ENCODE data around the gene CLEC16A.

Gene CLEC16A

DNA sequence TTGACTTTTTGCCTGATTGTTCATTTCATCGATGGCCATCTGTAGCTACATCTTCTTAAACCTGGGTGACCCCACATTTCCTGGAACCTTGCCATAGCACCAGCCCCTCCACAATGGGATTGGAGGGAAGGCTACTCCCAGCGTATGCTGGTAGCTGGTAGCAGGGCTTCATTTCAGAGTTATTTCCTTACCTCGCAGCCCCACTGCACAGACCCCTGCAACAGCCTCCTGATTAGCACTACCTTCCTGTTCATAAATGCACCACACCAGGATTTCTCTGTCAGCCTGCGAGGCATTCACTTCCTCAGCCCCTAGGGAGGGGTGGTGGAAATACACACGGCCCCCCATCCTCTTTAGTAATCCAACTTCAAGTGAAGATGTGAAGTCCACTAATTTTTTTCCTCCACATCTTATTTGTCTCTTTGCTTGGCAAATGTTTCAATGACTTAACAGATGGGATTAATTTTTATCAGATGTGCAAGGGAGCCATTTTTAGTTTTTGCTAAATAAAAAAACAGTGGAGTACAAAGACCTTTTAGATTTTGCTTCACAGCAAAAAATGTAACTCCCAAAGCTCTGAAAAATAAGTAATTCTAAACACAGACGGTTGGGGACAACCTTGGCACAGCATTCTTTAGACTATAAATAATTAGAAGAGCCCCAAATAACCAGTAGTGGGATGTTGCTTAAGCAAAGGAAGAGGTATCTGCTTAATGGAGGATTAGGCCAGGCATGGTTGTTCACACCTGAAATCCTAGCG, 76.6 kb downstream of the CLEC16A start:
- DNase-seq: no peak

DNA sequence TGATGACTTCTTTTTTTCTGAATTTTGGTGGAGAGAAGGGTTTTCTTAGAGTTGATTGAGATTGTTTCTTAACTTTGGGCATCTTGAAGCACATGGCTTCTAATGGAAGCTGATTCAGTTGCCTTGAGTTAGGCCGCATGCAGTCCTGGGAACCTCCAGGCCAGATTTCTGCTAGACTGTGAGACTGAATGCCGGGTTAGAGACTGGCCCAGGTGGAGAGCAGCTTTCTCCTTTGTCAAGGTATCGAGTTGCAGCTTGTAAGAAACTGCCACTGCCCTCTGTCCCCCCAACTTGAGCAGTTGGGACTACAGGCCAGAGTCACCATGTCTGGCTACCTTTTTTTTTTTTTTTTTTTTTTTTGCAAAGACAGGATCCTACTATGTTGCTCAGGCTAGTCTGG, 77.6 kb downstream of the CLEC16A start:
- no peak for DNase-seq

DNA sequence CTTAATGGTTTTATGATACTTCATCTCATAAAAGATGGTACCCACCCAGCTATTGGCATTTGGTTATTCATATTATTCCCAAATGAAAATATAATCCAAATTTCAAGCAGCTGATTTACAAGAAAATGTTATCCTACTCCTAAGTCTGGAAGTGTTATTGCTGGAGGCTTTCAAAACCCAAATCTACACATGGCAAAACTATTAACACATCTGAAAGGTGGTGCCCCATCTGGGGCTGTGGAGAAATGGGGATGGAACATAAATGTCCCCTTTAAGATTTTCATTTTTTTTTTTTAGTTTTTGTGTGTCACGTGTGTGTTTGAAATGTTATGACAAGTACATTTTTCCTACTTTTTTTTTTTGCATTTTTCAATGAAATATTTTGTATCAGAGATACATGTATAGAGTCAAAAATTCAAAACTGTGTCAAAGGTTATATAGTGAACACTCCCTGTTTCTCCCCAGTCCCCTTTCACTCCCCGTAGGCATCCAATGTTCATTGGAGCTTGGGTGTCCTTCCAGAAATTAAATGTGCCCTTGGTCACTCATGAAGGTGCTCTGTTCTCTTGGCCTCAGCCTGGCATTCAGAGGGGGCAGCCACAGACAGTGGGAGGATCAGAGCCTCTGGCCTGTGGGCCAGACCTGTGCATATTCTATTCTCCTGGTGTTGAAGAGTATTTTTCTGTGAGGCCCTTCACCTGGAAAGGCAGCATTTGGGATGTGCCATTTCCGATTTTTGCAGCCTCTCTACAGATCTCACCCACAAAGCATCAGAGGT, 79.1 kb downstream of the CLEC16A start:
- DNase-seq: no peak

DNA sequence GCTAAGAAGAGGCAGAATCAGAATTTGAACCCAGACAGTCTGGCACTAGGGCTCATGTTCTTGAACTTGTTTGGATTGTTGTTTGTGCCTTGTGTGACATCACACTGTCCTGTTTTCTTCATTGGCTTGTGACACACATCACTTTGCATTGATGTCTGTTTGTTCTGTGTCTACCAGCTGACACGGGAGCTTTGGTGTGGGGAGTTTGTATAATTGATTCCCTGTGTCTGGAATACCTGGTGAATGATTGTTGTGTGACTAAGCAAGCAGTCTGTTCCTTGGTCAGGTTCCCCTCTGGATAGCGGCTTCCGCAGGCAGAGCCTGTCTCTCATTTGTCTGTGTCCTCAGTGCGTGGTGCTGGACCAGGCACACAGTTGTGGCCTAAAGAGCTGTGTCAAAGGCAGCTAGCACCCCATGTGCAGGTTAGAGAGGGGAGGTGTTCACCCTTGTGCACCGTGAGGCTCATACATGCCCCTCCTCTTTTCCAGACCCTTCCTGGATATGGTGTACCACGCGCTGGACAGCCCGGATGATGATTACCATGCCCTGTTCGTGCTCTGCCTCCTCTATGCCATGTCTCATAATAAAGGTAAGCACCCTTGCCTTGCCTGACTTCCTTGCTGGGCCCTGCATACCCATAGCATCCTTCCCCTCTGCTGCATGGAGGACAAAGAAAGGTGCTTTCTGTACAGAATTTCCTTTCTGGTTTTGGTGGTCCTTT, 80.1 kb downstream of the CLEC16A start:
- DNase-seq: no peak

DNA sequence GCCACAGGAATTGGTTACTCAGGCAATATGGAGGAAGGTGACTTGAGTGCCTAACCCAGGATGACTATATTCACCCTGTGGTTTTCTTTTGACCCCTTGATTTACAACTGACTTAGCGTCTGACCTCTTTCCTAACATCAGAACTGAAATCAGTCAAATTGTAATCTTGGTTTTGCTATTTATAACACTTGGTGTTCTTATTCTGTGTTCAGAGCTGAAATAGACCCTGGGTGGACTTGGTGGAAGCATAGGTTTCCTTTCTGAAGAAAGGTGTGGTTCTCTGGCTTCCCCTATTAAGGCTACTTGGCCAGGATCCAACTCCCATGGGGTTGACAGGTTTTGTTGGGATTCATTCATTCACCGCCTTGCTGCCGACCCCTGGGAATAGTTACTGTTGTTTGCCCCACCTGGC, 80.8 kb downstream of the CLEC16A start:
- no peak for DNase-seq

DNA sequence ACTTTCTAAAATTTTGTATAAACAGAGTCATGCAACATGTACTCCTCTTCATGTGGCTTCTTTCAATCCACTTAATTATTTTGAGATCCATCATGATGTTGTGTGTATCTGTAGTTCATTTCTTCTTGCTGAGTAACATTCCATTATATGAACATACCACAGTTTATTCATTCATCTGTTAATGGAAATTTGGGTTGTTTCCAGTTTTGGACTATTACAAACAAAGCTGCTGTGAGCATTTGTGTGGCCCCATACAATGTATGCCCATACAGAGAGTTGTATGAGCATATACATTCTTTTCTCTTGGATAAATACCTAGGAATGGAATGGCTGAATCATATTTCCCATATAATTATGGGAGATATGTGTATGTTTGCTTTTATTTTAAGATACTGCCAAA, 85.6 kb downstream of the CLEC16A start:
- DNase-seq: no peak

DNA sequence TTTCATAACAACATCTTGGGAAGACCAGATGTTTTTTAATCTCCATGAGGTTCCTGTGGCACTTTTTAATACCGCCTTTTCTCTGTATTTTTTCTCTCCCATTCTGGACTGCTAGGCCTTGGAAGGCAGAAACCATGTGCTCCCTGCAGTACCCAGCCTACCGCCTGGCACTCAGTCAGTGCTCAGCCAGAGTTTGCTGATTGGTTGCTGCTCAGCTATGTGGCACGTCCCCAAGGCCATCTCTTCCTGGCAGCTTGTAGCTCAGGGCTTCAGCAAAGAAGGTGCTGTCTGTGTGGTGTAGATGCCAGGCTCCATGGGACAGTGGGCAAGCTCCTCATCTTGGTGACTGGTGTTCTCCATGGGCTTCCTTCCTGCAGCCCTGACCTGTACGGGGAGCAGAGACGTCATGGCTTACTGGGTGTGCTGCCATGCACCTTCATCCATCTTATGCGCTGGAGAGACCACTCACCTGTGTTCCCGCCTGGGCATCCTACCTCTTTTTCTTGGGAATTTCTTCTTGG, 86.7 kb downstream of the CLEC16A start:
- no peak for DNase-seq

- no peak for DNase-seq
Measured at GRCh38 chr16:11032000-11032921, 87.9 kb downstream of the CLEC16A start.

DNA sequence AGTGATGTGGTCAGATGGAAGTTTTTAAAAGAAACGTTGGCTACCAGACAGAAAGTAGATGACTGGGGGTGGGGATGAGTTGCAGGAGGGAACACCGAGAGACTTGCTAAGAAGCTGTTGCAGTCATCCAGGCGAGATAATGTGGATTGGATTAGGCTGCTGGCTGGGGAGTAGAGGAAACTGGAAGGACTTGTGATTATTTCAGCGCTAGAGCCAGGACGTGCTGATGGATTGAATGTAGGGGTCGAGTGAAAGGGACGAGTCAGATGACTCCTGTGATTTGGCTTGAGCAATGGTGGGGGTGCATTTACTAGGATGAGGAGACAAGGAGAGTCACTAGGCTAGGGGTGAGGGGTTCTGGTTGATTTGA, 88.5 kb downstream of the CLEC16A start:
- DNase-seq: no peak

GRCh38 chr16:11033629-11034420, 89.5 kb downstream of the CLEC16A start:
- no peak for DNase-seq

DNA sequence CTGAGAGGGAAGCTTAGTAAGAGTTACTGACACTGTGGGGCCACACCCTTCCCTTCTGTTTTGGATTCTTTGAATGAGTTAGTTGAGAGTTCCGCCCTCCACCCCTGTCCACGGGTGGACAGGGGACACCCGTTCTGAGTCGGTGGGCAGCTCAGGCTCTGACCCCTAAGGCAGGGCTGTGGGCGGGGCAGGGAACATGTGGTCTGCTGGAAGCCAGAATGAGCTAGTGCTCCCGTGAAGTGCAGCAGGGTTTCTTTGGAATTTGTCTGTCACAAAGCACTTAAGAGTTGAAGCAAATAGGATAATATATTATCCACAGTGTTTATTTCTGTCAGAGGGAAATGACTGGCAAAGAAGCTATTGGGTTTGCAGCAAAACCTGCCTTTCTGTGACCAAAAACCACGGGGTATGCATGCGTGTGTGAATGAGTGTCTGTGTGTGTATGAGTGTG, 90.1 kb downstream of the CLEC16A start:
- DNase-seq: no peak

GRCh38 chr16:11035096-11035495, 90.7 kb downstream of the CLEC16A start:
- no peak for DNase-seq

- DNase-seq: no peak
Measured at GRCh38 chr16:11036040-11036439, 91.7 kb downstream of the CLEC16A start.

GRCh38 chr16:11036868-11037410, 92.6 kb downstream of the CLEC16A start:
- no peak for DNase-seq

GRCh38 chr16:11038305-11038704, 93.9 kb downstream of the CLEC16A start:
- no peak for DNase-seq

DNA sequence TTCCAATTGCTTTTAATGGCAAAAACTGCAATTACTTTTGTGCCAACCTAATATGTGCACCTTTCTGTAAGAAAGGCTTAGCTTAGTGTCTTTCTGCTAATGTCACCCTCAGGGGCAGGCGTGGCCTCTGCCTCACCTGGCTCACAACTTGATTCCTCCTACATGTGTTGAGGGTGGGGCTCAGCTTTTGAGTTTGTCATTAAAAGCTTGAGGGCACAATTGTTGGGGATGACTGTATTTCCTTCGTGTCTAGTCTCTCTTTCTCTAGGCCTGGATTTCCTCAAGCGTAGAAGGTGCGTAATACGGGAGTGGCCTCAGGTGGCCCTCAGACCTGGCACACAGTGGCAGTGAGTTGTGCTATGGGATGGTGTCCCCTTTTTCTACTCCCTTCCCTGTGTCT, 94.4 kb downstream of the CLEC16A start:
- no peak for DNase-seq

DNA sequence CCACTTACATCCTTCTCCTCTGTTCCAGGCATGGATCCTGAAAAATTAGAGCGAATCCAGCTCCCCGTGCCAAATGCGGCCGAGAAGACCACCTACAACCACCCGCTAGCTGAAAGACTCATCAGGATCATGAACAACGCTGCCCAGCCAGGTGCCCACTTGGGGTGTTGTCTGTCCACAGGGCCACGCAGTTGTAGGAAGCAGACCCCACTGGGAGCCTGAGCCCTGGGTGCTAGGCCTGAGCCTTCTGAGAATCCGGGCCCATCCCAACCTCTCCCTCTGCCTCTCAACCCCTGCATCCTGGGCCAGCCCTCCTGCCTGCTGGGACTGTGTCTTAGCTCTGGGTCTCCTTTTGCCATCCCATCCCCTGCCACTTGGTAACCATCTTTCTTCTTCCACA, 95.4 kb downstream of the CLEC16A start:
- no peak for DNase-seq

GRCh38 chr16:11042191-11042590, 97.8 kb downstream of the CLEC16A start:
- DNase-seq: peak; percentile 50

- no peak for DNase-seq
Measured at GRCh38 chr16:11045441-11045840, 101.1 kb downstream of the CLEC16A start.

DNA sequence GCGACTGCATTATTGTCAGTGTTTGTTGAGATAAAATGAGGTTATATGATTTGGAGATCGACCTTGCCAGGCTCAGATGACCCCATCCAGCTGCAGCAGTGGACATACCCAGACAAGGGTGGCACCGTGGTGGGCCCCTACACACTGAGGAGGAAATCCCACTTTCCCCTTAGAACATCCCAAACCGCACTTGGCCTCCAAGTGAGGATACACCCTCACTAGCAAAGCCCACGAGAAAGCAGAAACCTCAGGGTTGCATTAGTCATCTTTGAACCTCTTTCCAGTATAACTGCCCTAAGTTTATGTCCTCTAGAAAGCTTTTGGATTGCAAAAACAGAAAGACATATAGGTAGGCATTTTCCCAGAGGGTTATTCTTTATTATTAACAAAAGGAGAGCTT, 101.5 kb downstream of the CLEC16A start:
- no peak for DNase-seq

DNA sequence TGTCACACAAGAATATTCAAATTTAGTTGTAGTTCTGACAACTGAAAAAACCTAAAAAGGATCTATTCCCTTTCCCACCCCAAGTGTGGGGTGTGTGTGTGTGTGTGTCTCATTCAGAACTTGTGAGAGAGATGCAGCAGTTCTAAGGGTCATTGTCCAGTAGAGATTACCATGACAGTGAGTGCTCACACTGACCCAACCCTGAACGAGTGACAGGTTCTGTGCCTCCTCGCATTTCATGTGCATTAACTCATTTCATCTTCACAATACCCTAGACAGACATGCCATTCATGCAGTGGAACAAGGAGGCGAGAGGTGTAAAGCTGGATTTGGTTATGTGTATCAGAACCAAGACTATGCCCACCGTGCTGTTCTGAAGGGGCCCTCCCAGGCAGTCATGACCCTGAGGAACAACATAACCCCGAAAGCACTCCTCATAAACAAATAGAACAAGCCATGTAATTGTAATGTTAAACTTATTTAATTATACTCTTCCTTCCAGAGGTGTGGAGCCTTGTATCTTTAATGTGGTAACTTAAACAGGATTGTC, 102.1 kb downstream of the CLEC16A start:
- DNase-seq: no peak

Data from NCI-H510A treated with DMSO at 0.1 percent for 48 hours (cell line).